DOHH2 (cell line): ENCODE results near the gene ANKRD6.

Source experiments
- H3F3A ChIP-seq: fragments of 200-600 bp; sonication (generic), shearing (Covaris generic); 2 replicates; pipeline ENCODE4 v1.6.0; 2016; ENCODE audit warnings: antibody characterized with exemption, mild to moderate bottlenecking; ENCODE audit not compliant: control insufficient read depth, insufficient read depth
- H3K27ac ChIP-seq: fragments of 200-600 bp; sonication (generic); 2 replicates; pipeline ENCODE4 v1.5.1; 2014; ENCODE audit warnings: low read depth, mild to moderate bottlenecking, low read length, moderate library complexity
- H3K27me3 ChIP-seq: fragments of 200-600 bp; sonication (generic); 2 replicates; pipeline ENCODE4 v1.6.1; 2014; ENCODE audit warnings: mild to moderate bottlenecking, low read length, mixed read lengths; ENCODE audit not compliant: control insufficient read depth
- H3K36me3 ChIP-seq: fragments of 200-600 bp; sonication (generic); 2 replicates; pipeline ENCODE4 v1.6.1; 2014; ENCODE audit warnings: mild to moderate bottlenecking, low read length, moderate library complexity, mixed read lengths; ENCODE audit not compliant: control insufficient read depth
- H3K4me1 ChIP-seq: fragments of 200-600 bp; sonication (generic); 2 replicates; pipeline ENCODE4 v1.6.1; 2014; ENCODE audit warnings: mild to moderate bottlenecking, low read length, mixed read lengths; ENCODE audit not compliant: control insufficient read depth
- H3K4me2 ChIP-seq: fragments of 200-600 bp; sonication (generic); 2 replicates; pipeline ENCODE4 v1.6.0; 2014; ENCODE audit warnings: mild to moderate bottlenecking, low read length, moderate library complexity
- H3K4me3 ChIP-seq: fragments of 200-600 bp; sonication (generic); 2 replicates; pipeline ENCODE4 v1.5.1; 2014; ENCODE audit warnings: mild to moderate bottlenecking, low read length, mixed read lengths
- H3K79me2 ChIP-seq: fragments of 200-600 bp; sonication (generic); 2 replicates; pipeline ENCODE4 v1.6.1; 2014; ENCODE audit warnings: mild to moderate bottlenecking, low read length, mixed read lengths; ENCODE audit not compliant: control insufficient read depth
- H3K9me2 ChIP-seq: fragments of 200-600 bp; sonication (generic); replicated peaks from 2 replicates; pipeline ENCODE4 v1.6.1; 2014; ENCODE audit warnings: mild to moderate bottlenecking, low read length, mixed read lengths; ENCODE audit not compliant: control insufficient read depth
- H3K9me3 ChIP-seq: fragments of 200-600 bp; sonication (generic); 2 replicates; pipeline ENCODE4 v1.6.1; 2014; ENCODE audit warnings: antibody characterized with exemption, low read length, mixed read lengths; ENCODE audit not compliant: control insufficient read depth, insufficient read depth
- H4K20me1 ChIP-seq: fragments of 200-600 bp; sonication (generic); 2 replicates; pipeline ENCODE4 v1.6.0; 2014; ENCODE audit warnings: low read depth, mild to moderate bottlenecking, antibody characterized with exemption, low read length, moderate library complexity; ENCODE audit not compliant: control insufficient read depth, insufficient read depth
- CTCF ChIP-seq: fragments of 200-600 bp; sonication (generic); IDR thresholded peaks from one replicate; pipeline ENCODE4 v1.5.1; 2014; ENCODE audit warnings: antibody characterized with exemption, mild to moderate bottlenecking, low read depth, low read length; ENCODE audit not compliant: poor library complexity, severe bottlenecking
- EZH2phosphoT487 ChIP-seq: fragments of 200-600 bp; sonication (generic); IDR thresholded peaks from 2 replicates; pipeline ENCODE4 v1.6.1; 2017; ENCODE audit warnings: borderline replicate concordance, mild to moderate bottlenecking, antibody characterized with exemption, low read length, moderate library complexity, mixed read lengths

ANKRD6 gene

GRCh38 chr6:89661559-89661958 is 228.6 kb downstream of the ANKRD6 start:
- Histone ChIP-seq H3K9me3 (no peaks in the 10 kb centered on the region), H3K4me3 (no peak overlapping the region), H3K27ac (no peak overlapping the region), H3F3A (no peaks in the 10 kb centered on the region), H3K4me1 (no peaks in the 10 kb centered on the region), H3K9me2 (no peaks in the 10 kb centered on the region), H3K36me3 (peaks cover 85% of the 10 kb centered on the region), H3K4me2 (no peak overlapping the region), H3K79me2 (no peaks in the 10 kb centered on the region), H4K20me1 (no peaks in the 10 kb centered on the region), H3K27me3 (no peaks in the 10 kb centered on the region)
- no peak for TF ChIP-seq EZH2phosphoT487
- TF ChIP-seq CTCF, result no peak

GRCh38 chr6:89662659-89663223 is 229.8 kb downstream of the ANKRD6 start:
- H3K4me1 ChIP-seq, result no peaks in the 10 kb centered on the region
- H3K27me3 ChIP-seq, result no peaks in the 10 kb centered on the region
- H3K36me3 ChIP-seq, result peaks cover 85% of the 10 kb centered on the region
- no peak for TF ChIP-seq EZH2phosphoT487
- no peak for TF ChIP-seq CTCF
- H3F3A ChIP-seq, result no peaks in the 10 kb centered on the region
- no peaks in the 10 kb centered on the region for H3K9me2 ChIP-seq
- no peak overlapping the region for H3K4me3 ChIP-seq
- no peaks in the 10 kb centered on the region for H3K9me3 ChIP-seq
- no peaks in the 10 kb centered on the region for H4K20me1 ChIP-seq
- no peaks in the 10 kb centered on the region for H3K79me2 ChIP-seq
- no peak overlapping the region for H3K27ac ChIP-seq
- H3K4me2 ChIP-seq, result no peak overlapping the region

- Histone ChIP-seq H3K4me2 (no peak overlapping the region), H3K4me3 (no peak overlapping the region), H3K79me2 (no peaks in the 10 kb centered on the region), H3K9me2 (no peaks in the 10 kb centered on the region), H4K20me1 (no peaks in the 10 kb centered on the region), H3K36me3 (peaks cover 82% of the 10 kb centered on the region), H3K4me1 (no peaks in the 10 kb centered on the region), H3K27me3 (no peaks in the 10 kb centered on the region), H3K9me3 (no peaks in the 10 kb centered on the region), H3F3A (no peaks in the 10 kb centered on the region), H3K27ac (no peak overlapping the region)
- no peak for TF ChIP-seq EZH2phosphoT487
- TF ChIP-seq CTCF, result no peak
These were observed 235.1 kb downstream of the ANKRD6 start for GRCh38 chr6:89667872-89668556.
